BLaER1 treated with 17β-estradiol and CSF1 and Interleukin-3, amounts not matched to agents 10 nM and 100 nM (cell line): ENCODE results near the gene SNX32.
A peak's percentile ranks its signal among the peaks of the same experiment; 100 is the strongest.

ENCODE experiments used
- H3K27ac ChIP-seq, 11 experiments: shearing (Covaris generic); formaldehyde crosslinking; 2 replicates each; pipeline ENCODE4 v1.8.1; 2022
- H3K27me3 ChIP-seq, 11 experiments: shearing (Covaris generic); formaldehyde crosslinking; 2 replicates each; pipeline ENCODE4 v1.8.1; 2022
- H3K36me3 ChIP-seq, 11 experiments: shearing (Covaris generic); formaldehyde crosslinking; 2 replicates each; pipeline ENCODE4 v1.8.1; 2022
- H3K4me1 ChIP-seq, 10 experiments: shearing (Covaris generic); formaldehyde crosslinking; 2 replicates each; pipeline ENCODE4 v1.8.1; 2022
- H3K4me2 ChIP-seq, 11 experiments: shearing (Covaris generic); formaldehyde crosslinking; 2 replicates each; pipeline ENCODE4 v1.8.1; 2022
- H3K4me3 ChIP-seq, 10 experiments: shearing (Covaris generic); formaldehyde crosslinking; 2 replicates each; pipeline ENCODE4 v1.8.1; 2022
- H3K9ac ChIP-seq, 11 experiments: shearing (Covaris generic); formaldehyde crosslinking; 2 replicates each; pipeline ENCODE4 v1.8.1; 2022
- H3K9me3 ChIP-seq, 11 experiments: shearing (Covaris generic); formaldehyde crosslinking; replicated peaks in 1 of 11; 2 replicates each; pipeline ENCODE4 v1.8.1; 2022
- H4K20me1 ChIP-seq, 11 experiments: shearing (Covaris generic); formaldehyde crosslinking; 2 replicates each; pipeline ENCODE4 v1.8.1; 2022
- Cebpa-rat ChIP-seq, 11 experiments: shearing (Covaris generic); IDR thresholded peaks; 2 replicates each; pipeline ENCODE4 v1.8.1; 2022

The SNX32 gene

GRCh38 chr11:65868907-65869306, 35.1 kb downstream of the SNX32 start:
- TF ChIP-seq Cebpa-rat (IDR thresholded peaks at IDR 0.05), result no peak
- H4K20me1 ChIP-seq, result peaks cover 0 to 77% (median 63%) of the 10 kb centered on the region in 11 experiments; a peak in 21 of 22 replicates

GRCh38 chr11:65869643-65870306, 36.0 kb downstream of the SNX32 start:
- Histone ChIP-seq H3K9me3 (no peaks in the 10 kb centered on the region), H3K4me2 (peak overlapping the region; percentile 74 to 98 (median 92)), H3K9ac (peak overlapping the region; percentile 1 to 59 (median 55); a peak in 16 of 22 replicates), H3K36me3 (peaks cover 26 to 37% (median 32%) of the 10 kb centered on the region in 11 experiments), H3K27ac (peak overlapping the region in 5 of 11 experiments; percentile 13 to 61 (median 52); a peak in 11 of 22 replicates), H3K4me3 (peak overlapping the region in 4 of 10 experiments; percentile 18 to 45 (median 31); a peak in 8 of 20 replicates), H3K4me1 (peaks cover 46 to 84% (median 50%) of the 10 kb centered on the region in 10 experiments), H4K20me1 (peaks cover 0 to 68% (median 57%) of the 10 kb centered on the region in 11 experiments; a peak in 21 of 22 replicates), H3K27me3 (peaks cover 0 to 33% (median 26%) of the 10 kb centered on the region in 11 experiments; a peak in 19 of 22 replicates)
- TF ChIP-seq Cebpa-rat (IDR thresholded peaks at IDR 0.05), result no peak

More at GRCh38 chr11:65868907-65869306, 35.1 kb downstream of the SNX32 start:
- Histone ChIP-seq H3K36me3 (peaks cover 35 to 45% (median 41%) of the 10 kb centered on the region in 11 experiments), H3K27ac (no peak overlapping the region), H3K4me3 (no peak overlapping the region), H3K9ac (peak overlapping the region in 3 of 11 experiments; percentile 1 to 24 (median 14); a peak in 2 of 22 replicates), H3K4me2 (peak overlapping the region in 10 of 11 experiments; percentile 74 to 98 (median 92); a peak in 13 of 22 replicates), H3K27me3 (peaks cover 0 to 33% (median 26%) of the 10 kb centered on the region in 11 experiments; a peak in 19 of 22 replicates), H3K9me3 (no peaks in the 10 kb centered on the region), H3K4me1 (peaks cover 43 to 83% (median 47%) of the 10 kb centered on the region in 10 experiments)

GRCh38 chr11:65870307-65870658, 36.5 kb downstream of the SNX32 start:
- TF ChIP-seq Cebpa-rat (IDR thresholded peaks at IDR 0.05), result no peak

GRCh38 chr11:65870706-65871681, 37.2 kb downstream of the SNX32 start:
- Histone ChIP-seq H3K4me2 (peak overlapping the region; percentile 74 to 98 (median 92)), H4K20me1 (peaks cover 0 to 56% (median 48%) of the 10 kb centered on the region in 11 experiments; a peak in 20 of 22 replicates), H3K27ac (peak overlapping the region in 7 of 11 experiments; percentile 10 to 61 (median 45); a peak in 11 of 22 replicates)

More at GRCh38 chr11:65870307-65870658, 36.5 kb downstream of the SNX32 start:
- Histone ChIP-seq H3K27ac (peak overlapping the region in 5 of 11 experiments; percentile 13 to 61 (median 52); a peak in 11 of 22 replicates), H3K9ac (peak overlapping the region; percentile 1 to 59 (median 55); a peak in 16 of 22 replicates), H3K4me1 (peaks cover 46 to 79% (median 50%) of the 10 kb centered on the region in 10 experiments), H3K9me3 (no peaks in the 10 kb centered on the region), H3K4me3 (peak overlapping the region in 5 of 10 experiments; percentile 18 to 45 (median 38); a peak in 9 of 20 replicates), H3K27me3 (peaks cover 0 to 33% (median 26%) of the 10 kb centered on the region in 11 experiments; a peak in 19 of 22 replicates), H3K4me2 (peak overlapping the region; percentile 74 to 98 (median 92)), H4K20me1 (peaks cover 0 to 63% (median 55%) of the 10 kb centered on the region in 11 experiments; a peak in 21 of 22 replicates), H3K36me3 (peaks cover 21 to 32% (median 27%) of the 10 kb centered on the region in 11 experiments)

GRCh38 chr11:65871811-65872548, 38.2 kb downstream of the SNX32 start:
- H3K4me1 ChIP-seq, result peaks cover 46 to 70% (median 55%) of the 10 kb centered on the region in 10 experiments
- H3K9ac ChIP-seq, result peak overlapping the region in 8 of 11 experiments; percentile 25 to 59 (median 56); a peak in 11 of 22 replicates
- no peak overlapping the region for H3K4me3 ChIP-seq
- TF ChIP-seq Cebpa-rat (IDR thresholded peaks at IDR 0.05), result no peak
- H3K27ac ChIP-seq, result peak overlapping the region in 4 of 11 experiments; percentile 21 to 56 (median 48); a peak in 6 of 22 replicates
- peak overlapping the region; percentile 74 to 98 (median 92) for H3K4me2 ChIP-seq
- no peaks in the 10 kb centered on the region for H3K9me3 ChIP-seq
- H3K27me3 ChIP-seq, result peaks cover 0 to 33% (median 26%) of the 10 kb centered on the region in 11 experiments; a peak in 19 of 22 replicates
- H3K36me3 ChIP-seq, result peaks cover 4 to 15% (median 11%) of the 10 kb centered on the region in 11 experiments; a peak in 20 of 22 replicates
- peaks cover 0 to 46% (median 38%) of the 10 kb centered on the region in 11 experiments; a peak in 20 of 22 replicates for H4K20me1 ChIP-seq

More at GRCh38 chr11:65870706-65871681, 37.2 kb downstream of the SNX32 start:
- H3K9me3 ChIP-seq, result no peaks in the 10 kb centered on the region
- H3K4me3 ChIP-seq, result peak overlapping the region in 5 of 10 experiments; percentile 18 to 45 (median 38); a peak in 9 of 20 replicates
- TF ChIP-seq Cebpa-rat (IDR thresholded peaks at IDR 0.05), result no peak; a peak in 1 of 22 replicates
- peak overlapping the region; percentile 10 to 59 (median 55); a peak in 19 of 22 replicates for H3K9ac ChIP-seq
- peaks cover 46 to 74% (median 50%) of the 10 kb centered on the region in 10 experiments for H3K4me1 ChIP-seq
- peaks cover 14 to 25% (median 20%) of the 10 kb centered on the region in 11 experiments for H3K36me3 ChIP-seq
- H3K27me3 ChIP-seq, result peaks cover 0 to 33% (median 26%) of the 10 kb centered on the region in 11 experiments; a peak in 19 of 22 replicates

- Histone ChIP-seq H4K20me1 (peaks cover 0 to 40% (median 32%) of the 10 kb centered on the region in 11 experiments; a peak in 17 of 22 replicates), H3K4me3 (peak within 1 kb of the TSS; percentile 51 to 72 (median 58)), H3K9me3 (no peaks in the 10 kb centered on the region), H3K27me3 (peaks cover 0 to 33% (median 25%) of the 10 kb centered on the region in 11 experiments; a peak in 19 of 22 replicates), H3K4me2 (peak within 1 kb of the TSS; percentile 91 to 100 (median 98)), H3K9ac (peak within 1 kb of the TSS; percentile 52 to 80 (median 74)), H3K36me3 (peaks cover 0 to 9% (median 5%) of the 10 kb centered on the region in 11 experiments; a peak in 6 of 22 replicates), H3K4me1 (peaks cover 46 to 64% (median 58%) of the 10 kb centered on the region in 10 experiments), H3K27ac (peak within 1 kb of the TSS; percentile 36 to 72 (median 56); a peak in 20 of 22 replicates)
- TF ChIP-seq Cebpa-rat (IDR thresholded peaks at IDR 0.05), result no peak
These were observed 39.0 kb downstream of the SNX32 start, which contains the start of gene EFEMP2 for GRCh38 chr11:65872586-65873317. Gene EFEMP2 (minus strand): TSS chr11:65872800. CDS start chr11:65872354, 446 bp downstream.
